Measurements from ENCODE around the gene WNT9B. TPM values are rescaled to one million over a fixed set of nuclear protein-coding genes. Genes with fewer than 3 reads are reported as not detected.

The WNT9B gene
- total and polyA plus RNA-seq, 2 of the 13 experiments (the other 11 are each of a cell fraction or from before 2014, with no cell fraction given), result not detected

GRCh38 chr17:46869975-46870803 lies 18.8 kb downstream of the WNT9B start (continued):
- TF ChIP-seq REPIN1 (CRISPR knock-in tag; IDR thresholded peaks at IDR 0.05; ENCODE audit: borderline replicate concordance, low read depth) (peak; percentile 67; the same call in 1 of the 2 replicates), PAF1 (CRISPR knock-in tag; IDR thresholded peaks at IDR 0.05) (no peak), ZNF703 (CRISPR knock-in tag; IDR thresholded peaks at IDR 0.05; ENCODE audit: borderline replicate concordance) (no peak), SOX13 (IDR thresholded peaks at IDR 0.05) (no peak), SOX13 (CRISPR knock-in tag; conservative IDR thresholded peaks at IDR 0.05 in 1 of 2, IDR thresholded peaks at IDR 0.05 in 1 of 2) (peak in 1 of 2 experiments; percentile 13; a peak in 1 of 4 replicates), HIC2 (CRISPR knock-in tag; IDR thresholded peaks at IDR 0.05; ENCODE audit: low read depth) (peak; percentile 62), ZNF326 (CRISPR knock-in tag; IDR thresholded peaks at IDR 0.05; ENCODE audit: borderline replicate concordance) (no peak), RERE (CRISPR knock-in tag; IDR thresholded peaks at IDR 0.05; ENCODE audit: low read depth) (no peak), NRL (CRISPR knock-in tag; IDR thresholded peaks at IDR 0.05; ENCODE audit: borderline replicate concordance) (0 out of 2 replicates have a peak, but pooled peaks have one; percentile 40), ZBTB2 (CRISPR knock-in tag; IDR thresholded peaks at IDR 0.05; ENCODE audit: low read depth) (no peak), TCF7L2 (IDR thresholded peaks at IDR 0.05; ENCODE audit: low read depth, low read length) (no peak), GLMP (CRISPR knock-in tag; IDR thresholded peaks at IDR 0.05; ENCODE audit: borderline replicate concordance) (no peak), ZBTB20 (CRISPR knock-in tag; IDR thresholded peaks at IDR 0.05; ENCODE audit: borderline replicate concordance, low read depth) (no peak)
